IPS-18a (cell line): ENCODE data around the gene PRKAR1A.

ENCODE experiments used
- H3K27ac ChIP-seq: one replicate; pipeline ENCODE4 v1.5.1; 2013; ENCODE audit warnings: low read length
- H3K27me3 ChIP-seq: one replicate; pipeline ENCODE4 v1.6.1; 2013; ENCODE audit warnings: mild to moderate bottlenecking, low read length; ENCODE audit not compliant: control insufficient read depth, insufficient read depth
- H3K36me3 ChIP-seq: one replicate; pipeline ENCODE4 v1.6.1; 2013; ENCODE audit warnings: low read depth, low read length; ENCODE audit not compliant: control insufficient read depth
- H3K4me1 ChIP-seq: one replicate; pipeline ENCODE4 v1.6.1; 2013; ENCODE audit warnings: low read depth, low read length; ENCODE audit not compliant: control insufficient read depth
- H3K4me3 ChIP-seq: one replicate; pipeline ENCODE4 v1.5.1; 2013; ENCODE audit warnings: low read length
- H3K9ac ChIP-seq: one replicate; pipeline ENCODE4 v1.6.1; 2013; ENCODE audit warnings: mild to moderate bottlenecking, low read length, moderate library complexity
- H3K9me3 ChIP-seq: one replicate; pipeline ENCODE4 v1.6.1; 2013; ENCODE audit warnings: low read depth, low read length; ENCODE audit not compliant: control insufficient read depth

PRKAR1A gene

DNA sequence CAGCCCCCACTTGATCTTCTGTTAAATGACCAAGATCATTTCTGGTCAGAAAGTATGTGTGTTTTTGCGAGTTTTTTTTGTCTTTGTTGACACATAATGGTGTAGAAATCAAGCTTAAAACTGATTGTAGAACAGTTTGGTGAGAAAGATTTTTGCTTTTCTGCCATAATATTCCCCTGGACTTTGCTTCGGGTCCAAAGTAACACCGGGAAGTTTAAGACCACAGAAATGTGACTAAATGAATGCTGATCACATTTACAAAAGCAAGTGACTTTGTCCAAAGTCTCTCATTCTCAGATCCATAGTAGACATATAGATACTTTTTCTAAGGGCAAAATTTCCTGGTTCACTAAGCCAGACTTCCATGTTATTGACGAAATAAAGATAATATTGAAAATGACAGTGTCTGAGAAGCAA, 86.3 kb downstream of the PRKAR1A start:
- H3K36me3 ChIP-seq: no peaks in the 10 kb centered on the region
- peaks cover 4% of the 10 kb centered on the region for H3K4me1 ChIP-seq
- peaks cover 49% of the 10 kb centered on the region for H3K27me3 ChIP-seq
- no peak overlapping the region for H3K9ac ChIP-seq
- no peak overlapping the region for H3K27ac ChIP-seq
- peak overlapping the region; percentile 72 for H3K4me3 ChIP-seq
- no peaks in the 10 kb centered on the region for H3K9me3 ChIP-seq

DNA sequence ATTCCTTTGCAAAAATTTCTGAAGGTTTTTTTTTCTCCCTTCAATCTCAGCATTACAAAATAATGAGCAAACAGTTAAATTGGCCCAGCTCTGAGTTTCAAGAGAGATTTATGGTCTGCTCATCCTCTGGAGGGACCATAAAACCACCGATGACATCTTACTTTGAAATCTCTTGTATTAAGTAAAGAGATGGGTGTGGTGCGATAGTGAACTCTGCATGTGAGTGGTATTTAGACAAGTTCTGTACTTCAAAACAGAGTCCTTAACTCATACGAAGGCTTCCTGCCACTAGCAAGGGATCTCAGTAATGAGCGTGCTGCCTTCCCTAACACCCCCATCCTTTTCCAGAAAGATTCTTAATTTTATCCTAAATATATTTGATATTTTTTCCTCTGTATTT, 86.9 kb downstream of the PRKAR1A start:
- Histone ChIP-seq H3K4me1 (peaks cover 4% of the 10 kb centered on the region), H3K27ac (no peak overlapping the region), H3K9ac (peak overlapping the region; percentile 45), H3K36me3 (no peaks in the 10 kb centered on the region), H3K27me3 (peaks cover 49% of the 10 kb centered on the region), H3K9me3 (no peaks in the 10 kb centered on the region), H3K4me3 (peak overlapping the region; percentile 72)

DNA sequence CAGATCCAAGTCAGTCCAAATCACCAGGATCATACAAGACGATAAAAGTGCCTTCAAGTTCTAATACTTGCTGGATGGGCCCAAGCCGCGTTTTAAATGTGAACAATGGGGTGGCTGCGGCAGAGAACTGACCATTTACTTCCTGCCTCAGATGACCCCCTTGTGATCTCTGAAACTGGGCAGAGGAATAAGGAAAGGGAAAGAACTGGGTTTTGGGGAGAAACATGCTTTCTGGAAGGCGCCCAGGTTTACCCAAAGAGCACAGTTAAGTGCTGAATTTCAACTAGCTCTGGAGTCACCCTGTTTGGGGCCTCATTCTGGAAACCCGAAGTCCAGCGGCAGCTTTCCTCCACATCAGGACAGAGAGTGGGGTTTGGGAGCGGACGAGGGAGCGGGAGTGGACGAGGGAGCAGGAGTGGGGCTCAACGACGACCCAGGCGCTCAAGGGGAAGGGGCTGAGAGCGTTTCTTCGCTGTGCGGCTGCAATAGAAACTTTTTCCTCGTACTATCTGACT, 87.4 kb downstream of the PRKAR1A start:
- Histone ChIP-seq H3K9ac (peak overlapping the region; percentile 45), H3K36me3 (no peaks in the 10 kb centered on the region), H3K27ac (no peak overlapping the region), H3K4me1 (peaks cover 4% of the 10 kb centered on the region), H3K27me3 (peaks cover 49% of the 10 kb centered on the region), H3K4me3 (peak overlapping the region; percentile 72), H3K9me3 (no peaks in the 10 kb centered on the region)

DNA sequence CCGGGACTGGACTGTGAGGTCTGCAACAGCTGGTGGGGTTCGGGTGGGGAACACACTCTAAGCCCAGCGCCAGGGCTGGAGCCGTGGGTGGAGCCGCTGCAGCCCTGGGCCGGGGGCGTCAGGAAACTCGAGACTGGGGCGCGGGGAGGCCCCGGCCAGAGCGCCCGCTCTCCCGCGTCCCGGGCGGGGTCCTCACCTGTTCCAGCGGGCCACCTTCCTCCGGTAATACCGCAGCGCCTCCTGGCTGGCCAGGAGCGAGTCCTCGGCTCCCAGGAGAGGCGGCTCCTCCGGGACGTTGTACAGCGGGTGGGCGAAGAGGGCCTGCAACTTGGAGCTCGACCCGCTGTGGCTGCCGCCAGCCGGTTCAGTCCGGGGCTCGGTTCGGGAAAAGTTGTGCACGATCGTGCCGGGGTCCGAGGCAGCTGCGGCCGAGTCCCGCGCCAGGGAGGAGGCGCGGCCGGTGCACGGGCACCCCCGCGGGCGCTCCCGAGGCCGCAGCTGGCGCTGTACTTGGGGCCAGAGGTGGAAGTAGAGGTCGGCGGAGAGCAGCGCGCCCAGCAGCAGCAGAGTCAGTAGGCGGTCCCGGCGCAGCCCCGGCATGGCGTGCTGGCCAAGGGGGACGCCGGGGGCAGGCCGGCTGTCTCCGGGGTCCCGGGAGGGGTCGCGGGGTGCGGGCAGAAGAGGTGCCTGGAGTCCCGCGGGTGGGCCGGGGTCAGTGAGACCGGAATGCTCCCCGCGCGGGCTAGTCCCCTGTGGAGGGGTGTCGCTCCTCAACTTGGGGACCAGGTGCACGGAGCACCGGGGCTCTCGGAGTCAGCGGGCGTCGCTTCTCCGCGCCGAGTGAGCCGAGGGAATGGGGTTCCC, 88.1 kb downstream of the PRKAR1A start:
- H3K9me3 ChIP-seq: no peaks in the 10 kb centered on the region
- H3K9ac ChIP-seq: peak overlapping the region; percentile 45
- H3K4me3 ChIP-seq: peak overlapping the region; percentile 72
- peaks cover 49% of the 10 kb centered on the region for H3K27me3 ChIP-seq
- no peak overlapping the region for H3K27ac ChIP-seq
- peaks cover 9% of the 10 kb centered on the region for H3K4me1 ChIP-seq
- H3K36me3 ChIP-seq: no peaks in the 10 kb centered on the region
